Measurements from ENCODE around the gene NUBPL.
"Not testable (repeated sequence)": the region's sequence is repeated elsewhere in the genome, so short reads cannot be mapped to it uniquely, and the experiment has no call there.

NUBPL gene

GRCh38 chr14:31884776-31885379, 323.7 kb downstream of the NUBPL start:
- DNase-seq, result no peak

- DNase-seq, result no peak
Observed at GRCh38 chr14:31886156-31886835, 325.1 kb downstream of the NUBPL start.

GRCh38 chr14:31887929-31888580, 326.9 kb downstream of the NUBPL start:
- no peak for DNase-seq

- no peak for DNase-seq
Observed at GRCh38 chr14:31889297-31889696, 328.1 kb downstream of the NUBPL start.

GRCh38 chr14:31890202-31890601, 329.0 kb downstream of the NUBPL start:
- not testable (repeated sequence) for DNase-seq

GRCh38 chr14:31893221-31893757, 332.1 kb downstream of the NUBPL start:
- DNase-seq, result no peak

GRCh38 chr14:31894351-31894750, 333.1 kb downstream of the NUBPL start:
- DNase-seq, result no peak

GRCh38 chr14:31895206-31895605, 334.0 kb downstream of the NUBPL start:
- DNase-seq, result no peak

GRCh38 chr14:31895646-31896045, 334.4 kb downstream of the NUBPL start:
- DNase-seq, result no peak

GRCh38 chr14:31897581-31898186, 336.5 kb downstream of the NUBPL start:
- no peak for DNase-seq

- DNase-seq, result no peak
Observed at GRCh38 chr14:31898838-31899528, 337.8 kb downstream of the NUBPL start.

- DNase-seq, result no peak
Observed at GRCh38 chr14:31902002-31902401, 340.8 kb downstream of the NUBPL start.

- no peak for DNase-seq
Observed at GRCh38 chr14:31902945-31903646, 341.9 kb downstream of the NUBPL start.

- DNase-seq, result no peak
Observed at GRCh38 chr14:31909977-31910376, 348.8 kb downstream of the NUBPL start.

All from activated effector memory CD4-positive, alpha-beta T cell treated with Interleukin-2 at 50 U/mL for 16 hours (primary cell).